PC-9 (cell line): ENCODE data around the gene RGL1. TPM values are rescaled to one million over a fixed set of nuclear protein-coding genes. Genes with fewer than 3 reads are reported as not detected.

Source experiments
- BruUV-seq: library from RNA; stranded (reverse); fragments of 400-500 nt; replicated peaks from 2 replicates; lab custom pipeline; 2021; lab: Mats Ljungman, UMichigan
- CTCF ChIA-PET: fragments of 300-600 bp; sonication (Branson Sonifier 250); formaldehyde crosslinking; loops from one replicate; lab custom pipeline; 2022; ENCODE audit warnings: antibody characterized with exemption; lab: Charles Lee
- POLR2A ChIA-PET: fragments of 300-600 bp; sonication (Branson Sonifier 250); formaldehyde crosslinking; loops from one replicate; lab custom pipeline; 2022; ENCODE audit warnings: antibody characterized with exemption; ENCODE audit not compliant: unreplicated experiment; lab: Charles Lee
- DNase-seq, 2 experiments: peaks; one replicate each; pipeline versions ENCODE4 v3.0.0 to v3.0.0-alpha.2; 2015 to 2022; ENCODE audit warnings: mixed read lengths in 1 of 2
- H2AFZ ChIP-seq: fragments of 200-600 bp; sonication (generic); 2 replicates; pipeline ENCODE4 v1.8.1; 2017; ENCODE audit warnings: antibody characterized with exemption
- H3F3A ChIP-seq: fragments of 200-600 bp; sonication (generic); 2 replicates; pipeline ENCODE4 v1.8.1; 2017; ENCODE audit warnings: antibody characterized with exemption, mild to moderate bottlenecking, low read depth; ENCODE audit not compliant: insufficient read depth
- H3K27ac ChIP-seq: fragments of 200-600 bp; sonication (generic); 2 replicates; pipeline ENCODE4 v1.6.1; 2016; ENCODE audit warnings: mixed run types
- H3K27me3 ChIP-seq: fragments of 200-600 bp; sonication (generic); 2 replicates; pipeline ENCODE4 v1.6.1; 2016; ENCODE audit warnings: low read depth, mixed run types; ENCODE audit not compliant: insufficient read depth
- H3K36me3 ChIP-seq: fragments of 200-600 bp; sonication (generic); 2 replicates; pipeline ENCODE4 v1.6.1; 2016; ENCODE audit warnings: low read depth, mixed run types
- H3K4me1 ChIP-seq: fragments of 200-600 bp; sonication (generic); replicated peaks from 2 replicates; pipeline ENCODE4 v1.6.1; 2016; ENCODE audit warnings: mixed run types; ENCODE audit not compliant: insufficient read depth
- H3K4me2 ChIP-seq: fragments of 200-600 bp; sonication (generic); 2 replicates; pipeline ENCODE4 v1.6.1; 2017; ENCODE audit warnings: mixed run types
- H3K4me3 ChIP-seq: fragments of 200-600 bp; sonication (generic); 2 replicates; pipeline ENCODE4 v1.6.1; 2016; ENCODE audit warnings: mixed run types
- H3K79me2 ChIP-seq: fragments of 200-600 bp; sonication (generic); 2 replicates; pipeline ENCODE4 v1.6.1; 2017; ENCODE audit warnings: low read depth, mixed run types
- H3K9me2 ChIP-seq: fragments of 200-600 bp; sonication (generic); 2 replicates; pipeline ENCODE4 v1.8.1; 2017; ENCODE audit warnings: mild to moderate bottlenecking; ENCODE audit not compliant: insufficient read depth
- H3K9me3 ChIP-seq: fragments of 200-600 bp; sonication (generic); 2 replicates; pipeline ENCODE4 v1.8.1; 2016; ENCODE audit warnings: low read depth; ENCODE audit not compliant: insufficient read depth
- H4K20me1 ChIP-seq: fragments of 200-600 bp; sonication (generic); 2 replicates; pipeline ENCODE4 v1.8.1; 2017; ENCODE audit not compliant: insufficient read depth
- CTCF ChIP-seq: fragments of 200-600 bp; sonication (generic); conservative IDR thresholded peaks from 2 replicates; pipeline ENCODE4 v1.6.1; 2017; ENCODE audit warnings: mixed run types, antibody characterized with exemption, mild to moderate bottlenecking, moderate library complexity
- EZH2 ChIP-seq: fragments of 200-600 bp; sonication (generic); IDR thresholded peaks from 2 replicates; pipeline ENCODE4 v1.8.0; 2017; ENCODE audit warnings: antibody characterized with exemption, low read depth
- intact Hi-C: fragments of 100-400 bp; cut with micrococcal nuclease; formaldehyde crosslinking; loops from one replicate; pipeline ENCODE4 v1.10.0; 2022; ENCODE audit not compliant: unreplicated experiment
- total RNA-seq: library from RNA; stranded (reverse); gene quantifications from 2 replicates; pipeline ENCODE4 v1.2.3, GENCODE V29; 2021

RGL1 gene
- total RNA-seq, 1 experiment from 2014 or later, result 2.6 TPM

GRCh38 chr1:183777328-183777727 lies 27.6 kb upstream of the RGL1 start:
- Histone ChIP-seq H3K9me3 (peaks cover 4% of the 10 kb centered on the region; the same call in 1 of the 2 replicates), H3K4me2 (no peak overlapping the region), H3K36me3 (no peaks in the 10 kb centered on the region), H4K20me1 (no peaks in the 10 kb centered on the region), H3K79me2 (no peaks in the 10 kb centered on the region), H3K9me2 (no peaks in the 10 kb centered on the region), H3K4me1 (no peaks in the 10 kb centered on the region), H2AFZ (no peak overlapping the region), H3K27me3 (no peaks in the 10 kb centered on the region), H3F3A (no peaks in the 10 kb centered on the region), H3K27ac (no peak overlapping the region), H3K4me3 (no peak overlapping the region)
- CTCF ChIA-PET, result no interaction called here
- no TSS peak for BruUV-seq
- intact Hi-C loops, result no loop called here
- DNase-seq, result no peak
- POLR2A ChIA-PET, result no interaction called here
- TF ChIP-seq CTCF (no peak), EZH2 (no peak)

GRCh38 chr1:183778045-183778444 lies 26.9 kb upstream of the RGL1 start:
- ChIA-PET POLR2A (no interaction called here), CTCF (no interaction called here)
- Histone ChIP-seq H3K9me2 (no peaks in the 10 kb centered on the region), H2AFZ (no peak overlapping the region), H3K4me3 (no peak overlapping the region), H3F3A (no peaks in the 10 kb centered on the region), H4K20me1 (no peaks in the 10 kb centered on the region), H3K27ac (no peak overlapping the region), H3K36me3 (no peaks in the 10 kb centered on the region), H3K4me2 (no peak overlapping the region), H3K79me2 (no peaks in the 10 kb centered on the region), H3K27me3 (no peaks in the 10 kb centered on the region), H3K9me3 (peaks cover 4% of the 10 kb centered on the region; the same call in 1 of the 2 replicates), H3K4me1 (no peaks in the 10 kb centered on the region)
- no peak for TF ChIP-seq EZH2
- no peak for TF ChIP-seq CTCF
- no TSS peak for BruUV-seq
- no peak for DNase-seq
- intact Hi-C loops, result no loop called here

- H2AFZ ChIP-seq, result no peak overlapping the region
- H3K4me1 ChIP-seq, result no peaks in the 10 kb centered on the region
- DNase-seq, result no peak
- CTCF ChIA-PET, result no interaction called here
- intact Hi-C loops, result no loop called here
- POLR2A ChIA-PET, result no interaction called here
- H3K4me2 ChIP-seq, result no peak overlapping the region
- no peaks in the 10 kb centered on the region for H3K79me2 ChIP-seq
- H3K9me3 ChIP-seq, result peaks cover 4% of the 10 kb centered on the region; the same call in 1 of the 2 replicates
- no peaks in the 10 kb centered on the region for H3K9me2 ChIP-seq
- TF ChIP-seq CTCF (no peak), EZH2 (no peak)
- H3K36me3 ChIP-seq, result no peaks in the 10 kb centered on the region
- no peak overlapping the region for H3K27ac ChIP-seq
- no peaks in the 10 kb centered on the region for H3F3A ChIP-seq
- H3K4me3 ChIP-seq, result no peak overlapping the region
- no peaks in the 10 kb centered on the region for H3K27me3 ChIP-seq
- H4K20me1 ChIP-seq, result no peaks in the 10 kb centered on the region
- no TSS peak for BruUV-seq
Observed at GRCh38 chr1:183778568-183779433, 26.1 kb upstream of the RGL1 start.
